EL (cell line): Measurements from ENCODE around the gene SHQ1.

Experiments used
- DNase-seq: peaks from one replicate; pipeline ENCODE4 v3.0.0-alpha.2; 2016

The SHQ1 gene

DNA sequence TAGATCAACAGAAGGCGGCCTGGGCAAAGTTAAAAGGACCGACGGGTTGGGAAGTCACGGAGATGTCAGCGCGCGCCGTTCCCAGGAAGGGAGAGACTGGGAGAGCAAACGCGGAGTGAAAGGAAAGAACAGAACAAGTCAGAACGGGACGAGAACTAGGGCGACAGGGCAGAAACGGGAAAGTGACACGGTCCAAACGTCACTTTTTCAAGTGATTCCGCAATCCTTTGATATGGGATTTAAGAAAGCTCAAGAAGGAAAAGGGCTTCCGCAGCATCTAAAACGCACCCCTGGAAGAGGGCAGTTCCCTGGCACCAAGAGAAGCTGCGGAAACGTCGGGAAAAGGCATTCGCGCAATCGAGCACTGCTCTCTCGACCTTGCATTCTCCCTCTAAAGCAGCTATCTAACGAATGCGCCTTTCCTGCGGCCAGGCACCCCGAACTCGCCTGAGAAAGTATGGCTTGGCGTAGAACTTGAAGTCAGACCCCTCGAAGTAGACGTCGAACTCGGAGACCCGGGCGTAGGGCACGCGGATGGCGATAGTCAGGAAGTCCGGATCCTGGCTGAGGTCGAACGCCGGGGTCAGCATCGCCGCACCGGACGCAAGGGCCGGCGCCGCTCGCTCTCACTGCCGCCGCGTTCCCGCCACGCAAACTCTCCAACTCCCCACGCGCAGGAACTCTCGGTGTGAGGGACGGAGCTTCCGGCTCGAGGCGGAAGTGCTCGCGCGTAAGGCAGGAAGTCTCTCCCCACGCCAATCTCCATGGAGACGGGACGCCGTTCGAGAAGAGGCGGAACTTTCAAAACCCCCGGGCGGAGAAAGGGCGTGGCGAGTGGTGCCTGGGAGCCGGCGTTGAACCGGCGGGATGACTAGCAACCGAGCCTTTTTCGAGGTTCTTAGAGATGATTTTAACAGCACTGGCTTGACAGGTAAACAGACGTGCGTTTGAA lies at the start of gene SHQ1:
Gene SHQ1 (minus strand): TSS at position 695 of the 952 bp plus-strand sequence. CDS start 105 bp downstream, at position 590.
- DNase-seq = peak; percentile 97

DNA sequence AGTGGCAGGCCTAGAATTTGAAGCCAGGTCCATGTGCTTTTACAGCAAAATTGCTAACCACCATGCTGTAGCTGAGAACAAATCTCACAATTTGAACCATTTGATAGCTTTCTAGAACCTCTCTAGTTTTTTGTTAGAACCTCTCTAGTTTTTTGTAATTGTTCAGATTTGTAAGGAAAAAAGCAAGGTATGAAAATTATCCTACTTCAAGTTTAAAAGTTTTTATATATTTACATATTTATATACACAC lies 49.4 kb upstream of the SHQ1 start:
- no peak for DNase-seq

DNA sequence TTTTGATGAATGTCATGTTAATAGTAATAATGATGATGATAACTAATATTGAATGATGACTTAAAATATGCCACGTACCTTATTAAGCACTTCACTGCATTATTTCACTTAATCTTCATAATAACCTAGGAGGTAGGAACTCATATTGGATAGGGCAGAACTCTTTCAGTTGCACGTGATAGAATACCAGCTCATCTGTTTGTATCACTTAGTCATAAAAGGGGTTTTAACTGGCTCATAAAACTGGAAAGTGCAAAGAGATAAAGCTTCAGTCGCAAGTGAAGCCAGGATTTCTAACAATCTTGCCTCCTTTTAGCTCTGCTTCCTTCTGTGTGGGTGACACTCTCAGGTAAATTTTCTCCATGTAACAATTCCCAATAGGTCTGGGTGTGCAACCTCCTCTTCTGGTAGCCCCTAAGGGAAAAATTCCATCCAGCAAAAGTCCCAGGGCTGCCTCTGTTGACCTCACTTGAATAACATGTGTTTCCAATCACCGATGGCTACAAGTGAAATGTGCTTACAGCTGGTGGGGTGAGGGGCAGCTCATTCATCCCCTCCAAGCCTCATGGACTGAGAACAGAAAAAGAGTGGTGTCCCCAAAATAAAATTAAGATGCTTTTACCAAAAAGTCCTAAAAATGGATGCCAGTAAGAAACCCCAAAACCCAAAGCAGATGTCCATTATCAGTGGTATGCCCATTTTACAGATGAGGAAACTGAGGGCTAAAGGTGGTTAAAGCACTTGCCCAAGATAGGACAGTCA lies 48.9 kb upstream of the SHQ1 start:
- peak; percentile 77 for DNase-seq

DNA sequence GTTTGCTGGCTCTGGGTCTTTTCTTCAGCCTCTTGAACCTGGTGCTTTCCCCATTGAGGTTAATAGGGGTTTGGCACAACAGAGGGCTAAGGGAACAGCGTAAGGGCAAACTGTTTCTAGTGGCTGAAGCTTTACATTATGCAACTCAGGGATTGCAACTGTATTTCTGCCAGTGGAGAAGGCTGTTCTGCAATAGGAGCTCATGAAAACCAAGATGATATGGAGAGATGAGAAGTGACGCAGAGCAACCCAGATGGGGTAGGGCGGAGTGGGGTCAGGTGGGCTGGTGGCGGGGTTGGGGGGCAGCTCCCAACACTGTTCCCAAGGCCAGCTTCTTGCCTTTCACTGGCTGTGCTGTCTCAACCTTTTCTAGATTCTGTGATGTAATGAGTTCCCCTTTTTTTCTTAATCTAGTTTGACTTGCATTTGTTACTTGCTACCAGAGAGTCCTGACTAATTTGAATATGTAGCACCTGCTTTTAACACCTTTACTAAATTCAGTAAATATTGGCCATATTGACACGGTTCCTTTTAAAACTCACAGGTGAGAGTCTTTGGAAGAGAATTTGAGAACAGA lies 46.8 kb upstream of the SHQ1 start:
- no peak for DNase-seq

DNA sequence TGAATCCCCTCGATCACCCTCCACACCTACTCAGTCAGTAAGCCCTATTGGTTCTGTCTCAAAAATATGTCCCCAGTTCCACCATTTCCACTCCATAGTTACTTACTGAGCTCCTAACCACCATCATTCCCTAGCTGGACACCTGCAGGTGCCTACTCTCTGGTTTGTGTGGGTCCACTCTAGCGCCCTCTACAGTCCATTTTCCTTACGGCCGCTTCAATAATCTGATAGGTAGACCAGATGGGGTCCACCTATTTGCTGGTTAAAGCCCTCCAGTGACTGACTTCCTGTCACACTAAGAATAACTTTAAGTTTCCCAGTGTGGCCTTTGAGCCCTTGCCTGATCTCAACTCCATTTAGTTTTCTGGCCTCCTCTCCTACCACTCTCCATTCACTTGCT lies 44.6 kb upstream of the SHQ1 start:
- no peak for DNase-seq

DNA sequence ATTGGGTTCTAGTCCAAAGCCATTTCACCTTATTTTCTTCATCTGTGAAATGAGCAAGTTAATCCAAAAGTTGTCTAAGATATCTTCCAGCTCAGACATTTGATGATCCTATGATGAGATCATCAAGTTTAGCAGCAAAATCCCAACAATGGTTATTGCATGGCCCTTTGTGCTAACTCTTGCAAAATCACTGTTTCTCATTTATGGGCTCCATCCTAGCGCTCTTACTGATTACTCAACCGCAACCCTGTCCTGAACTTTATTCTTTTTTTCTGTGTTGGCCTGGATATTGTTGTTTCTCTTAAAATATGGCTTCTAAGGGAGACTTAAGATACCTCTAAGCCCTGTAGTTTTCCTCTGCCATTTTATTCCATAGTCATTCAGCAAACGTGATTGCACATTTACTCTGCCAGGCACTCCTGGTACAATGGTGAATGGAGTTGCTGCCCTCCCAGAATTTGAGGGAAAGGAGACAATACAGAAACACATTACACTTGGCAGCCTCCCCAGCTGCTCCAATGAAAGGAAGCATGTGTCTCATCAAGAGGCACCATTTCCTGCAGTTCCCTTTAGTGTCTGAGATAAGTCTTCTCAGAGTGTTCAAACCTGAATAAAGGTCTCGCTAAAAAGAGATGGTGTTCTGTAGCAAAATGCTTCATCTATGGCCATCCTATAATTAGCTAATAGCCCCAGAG lies 44.0 kb upstream of the SHQ1 start:
- peak; percentile 87 for DNase-seq

DNA sequence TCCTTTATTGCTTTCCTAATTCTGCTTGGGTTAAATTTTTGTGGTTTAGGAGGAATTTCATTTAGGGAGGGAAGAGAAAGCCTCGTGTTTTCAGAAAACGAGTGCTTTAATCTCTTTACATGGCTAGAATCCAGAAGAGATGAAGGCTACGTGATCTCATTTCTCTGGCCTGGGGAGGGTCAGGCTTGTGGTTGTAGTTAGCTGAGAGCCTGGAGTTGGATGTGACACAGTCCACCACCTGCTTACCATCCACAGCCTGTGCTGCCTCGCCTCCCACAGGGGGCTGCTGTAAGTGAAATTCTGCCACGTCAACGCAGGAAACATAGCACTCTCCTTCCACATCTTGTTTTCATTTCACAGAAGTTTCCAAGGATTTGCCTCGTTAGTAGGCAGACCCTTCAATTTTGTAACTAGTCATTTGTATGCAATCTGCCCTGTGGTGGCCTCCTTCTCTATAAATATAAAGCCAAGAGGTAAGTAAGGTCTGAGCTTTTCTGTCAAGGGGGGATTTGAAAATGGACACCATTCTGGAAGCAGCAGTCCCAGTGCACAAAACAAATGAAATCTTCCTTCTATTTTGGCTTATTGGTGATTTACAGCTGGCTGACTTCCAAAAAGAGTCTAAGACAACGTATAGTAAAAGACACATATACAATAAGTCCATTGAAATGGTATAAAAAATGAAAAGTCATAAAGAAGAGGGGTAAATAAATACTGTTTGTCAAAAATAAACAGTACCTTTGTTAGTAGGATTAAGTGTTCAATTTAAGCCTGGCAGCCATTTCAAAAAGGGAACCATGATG lies 43.0 kb upstream of the SHQ1 start:
- peak; percentile 99 for DNase-seq

DNA sequence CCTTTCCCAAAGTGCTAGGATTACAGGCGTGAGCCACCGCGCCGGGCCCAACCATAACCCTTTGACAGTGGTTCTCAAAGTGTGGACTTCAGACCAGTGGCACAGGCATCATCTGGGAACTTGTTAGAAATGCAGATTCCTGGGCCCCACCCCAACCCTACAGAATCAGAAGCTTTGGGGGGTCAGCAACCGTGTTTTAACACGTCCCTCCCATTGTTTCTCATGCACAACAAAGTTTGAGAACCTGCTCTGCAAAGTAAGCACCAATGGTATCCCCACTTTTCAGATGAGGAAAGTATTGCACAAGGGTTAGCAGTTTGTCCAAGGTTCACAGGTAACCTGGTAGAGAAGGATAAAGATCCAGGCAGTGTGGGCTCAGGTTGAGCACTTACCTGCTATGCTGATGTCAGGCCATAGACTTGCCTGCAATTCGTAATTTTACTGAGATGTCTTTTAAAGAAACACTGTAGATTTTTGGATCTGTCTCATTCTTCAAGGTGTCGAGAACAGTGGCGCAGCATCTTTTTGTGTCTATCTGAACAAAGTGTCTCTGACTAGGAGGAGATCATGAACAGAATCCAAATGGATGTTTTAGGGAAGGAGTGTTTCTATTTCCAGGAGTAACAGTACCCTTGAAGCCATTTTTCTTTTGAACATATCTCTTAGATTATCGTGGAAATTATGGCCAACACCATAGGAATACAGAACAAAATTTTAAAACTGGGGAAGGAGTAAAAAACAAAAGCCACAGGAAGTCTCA lies 42.1 kb upstream of the SHQ1 start:
- DNase-seq = no peak

DNA sequence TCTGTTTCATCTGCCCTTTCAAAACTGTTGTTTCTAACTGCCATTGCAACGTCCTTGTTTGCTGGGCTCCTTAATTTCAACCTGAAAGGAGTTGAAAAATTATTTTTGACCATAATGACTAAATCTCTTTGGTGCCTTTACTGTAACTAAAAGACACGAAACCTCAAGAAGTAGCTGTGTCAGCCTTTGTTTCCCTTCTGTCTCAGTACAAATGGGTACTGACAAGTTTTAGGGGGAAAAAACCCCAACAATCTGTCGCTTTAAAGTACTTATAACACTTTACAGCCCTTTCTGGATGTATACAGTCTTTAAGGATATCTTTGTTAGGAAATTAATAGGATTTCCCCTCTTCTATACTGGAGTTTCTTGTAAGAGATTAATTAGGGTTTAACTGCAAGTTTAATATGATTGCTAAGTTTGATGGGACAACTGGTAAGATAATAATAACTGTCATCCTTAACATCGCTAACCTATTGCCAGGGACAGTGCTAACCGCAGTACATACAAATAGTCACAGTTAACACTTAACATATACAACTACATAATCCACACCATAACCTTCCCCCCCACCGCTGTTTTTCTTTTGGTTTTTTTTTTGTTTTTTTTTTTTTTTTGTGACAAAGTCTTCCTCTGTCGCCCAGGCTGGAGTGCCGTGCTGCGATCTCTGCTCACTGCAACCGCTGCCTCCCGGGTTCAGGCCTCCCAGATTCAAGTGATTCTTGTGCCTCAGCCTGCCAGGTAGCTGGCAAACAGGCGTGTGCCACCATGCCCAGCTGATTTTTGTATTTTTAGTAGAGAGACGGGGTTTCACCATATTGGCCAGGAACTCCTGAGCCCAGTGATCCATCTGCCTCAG lies 41.3 kb upstream of the SHQ1 start:
- no peak for DNase-seq

DNA sequence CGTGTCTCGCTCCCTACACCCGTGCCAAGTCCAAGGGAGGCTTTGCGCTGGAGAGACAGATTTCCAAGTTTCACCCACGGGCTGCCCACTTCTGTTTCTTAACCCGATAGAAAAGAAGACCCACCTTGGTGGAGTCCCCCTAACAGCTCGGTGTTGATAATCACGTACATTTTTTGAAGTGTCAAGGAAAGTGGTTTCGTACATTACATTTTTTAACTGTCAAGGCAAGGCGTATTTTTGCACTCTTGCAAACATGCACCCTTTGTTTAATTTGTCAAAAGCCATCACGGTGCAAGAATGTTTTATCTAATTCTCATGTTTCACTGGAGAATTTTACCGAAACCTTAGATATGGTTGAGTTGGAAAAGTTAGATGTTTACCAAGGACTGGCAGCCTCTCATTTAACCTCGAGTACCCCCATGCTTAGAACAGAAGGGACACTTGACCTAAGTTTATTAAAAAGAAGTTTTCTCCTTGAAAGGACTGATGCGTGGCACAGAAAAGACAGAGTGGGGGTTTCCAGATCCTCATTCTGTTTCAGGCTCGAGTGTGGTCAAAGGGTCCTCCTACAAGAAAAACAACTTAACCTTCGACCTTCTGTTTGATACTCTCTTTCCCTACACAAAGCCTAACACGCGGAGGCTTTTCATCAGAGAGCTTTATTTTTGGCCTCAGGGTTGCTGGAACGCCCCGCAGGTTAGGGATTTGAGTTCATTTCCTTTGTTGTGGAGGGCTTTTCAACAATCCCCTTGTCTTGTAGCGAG lies 40.5 kb upstream of the SHQ1 start:
- DNase-seq = no peak

DNA sequence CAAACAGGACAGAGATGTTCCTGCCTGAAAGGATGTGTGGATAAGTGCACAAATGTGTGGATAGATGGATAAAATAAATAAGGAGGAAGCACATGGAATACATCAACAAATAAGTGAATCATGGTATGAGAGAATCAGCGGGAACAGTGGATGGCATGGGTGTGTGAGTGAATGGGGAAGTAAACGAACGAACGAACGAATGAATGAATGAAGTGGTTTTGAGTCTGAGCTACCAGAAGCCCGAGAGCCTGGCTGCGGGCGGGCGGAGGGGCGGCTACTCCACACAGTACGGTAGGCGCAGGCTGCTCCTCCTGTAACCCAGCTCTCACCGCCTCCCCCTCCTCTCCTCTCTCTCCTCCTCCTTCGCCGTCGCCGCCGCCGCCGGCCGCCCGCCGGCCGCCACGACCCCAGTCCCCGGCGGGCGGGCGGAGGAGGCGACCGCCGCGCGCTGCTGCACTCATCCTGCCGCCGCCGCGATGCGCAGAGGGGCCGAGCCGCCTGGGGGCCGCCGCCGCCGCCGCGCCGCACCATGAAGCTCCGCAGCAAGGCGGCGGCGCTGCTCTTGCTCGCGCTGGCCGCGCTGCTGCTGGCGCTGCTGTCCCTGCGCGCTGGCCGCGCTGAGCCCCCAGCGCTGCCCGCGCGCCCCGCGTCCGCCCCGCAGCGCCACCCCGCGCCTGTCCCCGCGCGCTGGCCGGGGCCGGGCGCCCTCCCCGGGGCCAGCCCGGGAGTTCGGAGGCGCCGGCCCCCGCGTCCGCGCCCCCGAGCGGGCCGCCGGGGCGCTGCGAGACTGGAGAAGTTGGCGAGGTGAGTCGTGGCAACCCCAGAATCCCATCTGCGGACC lies 39.7 kb upstream of the SHQ1 start, which contains the start of gene GXYLT2:
Gene GXYLT2 (plus strand): TSS at position 342 of the 841 bp plus-strand sequence. CDS start 188 bp downstream, at position 530.
- DNase-seq = peak; percentile 73

DNA sequence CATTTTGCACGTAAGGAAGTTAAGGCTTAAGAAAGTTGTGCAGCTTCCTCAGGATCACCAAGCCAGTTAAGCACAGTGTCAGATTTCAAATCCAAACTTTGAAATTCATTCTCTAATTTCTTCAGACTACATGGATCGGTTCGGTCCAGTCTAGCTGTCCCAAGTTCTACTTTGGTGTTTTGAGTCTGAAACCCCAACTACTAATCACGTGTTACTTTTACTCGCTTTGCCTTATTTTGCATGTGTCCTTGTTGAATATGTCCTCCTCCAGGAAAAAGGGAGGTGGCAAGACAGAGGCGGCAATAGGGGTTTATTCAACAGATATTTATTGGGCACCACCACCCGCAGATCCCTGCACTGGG lies 39.1 kb upstream of the SHQ1 start:
- no peak for DNase-seq

DNA sequence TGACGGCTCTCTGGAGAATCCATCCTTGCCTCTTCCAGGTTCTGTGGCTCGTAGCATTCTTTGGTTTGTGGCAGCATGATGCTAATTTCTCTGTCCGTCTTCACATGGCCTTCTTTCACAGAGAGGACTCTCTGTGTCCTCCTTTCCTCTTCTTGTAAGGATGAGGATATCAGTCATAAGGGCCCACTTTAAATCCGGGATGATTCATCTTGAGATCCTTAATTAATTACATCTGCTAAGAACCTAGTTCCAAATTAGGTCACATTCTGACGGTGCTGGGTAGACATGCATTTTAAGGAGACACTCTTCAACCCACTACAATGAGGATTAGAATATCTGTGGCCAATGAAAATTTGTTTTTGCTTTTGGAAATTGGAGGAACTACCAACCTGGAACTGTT lies 23.9 kb upstream of the SHQ1 start:
- DNase-seq = peak; percentile 74

DNA sequence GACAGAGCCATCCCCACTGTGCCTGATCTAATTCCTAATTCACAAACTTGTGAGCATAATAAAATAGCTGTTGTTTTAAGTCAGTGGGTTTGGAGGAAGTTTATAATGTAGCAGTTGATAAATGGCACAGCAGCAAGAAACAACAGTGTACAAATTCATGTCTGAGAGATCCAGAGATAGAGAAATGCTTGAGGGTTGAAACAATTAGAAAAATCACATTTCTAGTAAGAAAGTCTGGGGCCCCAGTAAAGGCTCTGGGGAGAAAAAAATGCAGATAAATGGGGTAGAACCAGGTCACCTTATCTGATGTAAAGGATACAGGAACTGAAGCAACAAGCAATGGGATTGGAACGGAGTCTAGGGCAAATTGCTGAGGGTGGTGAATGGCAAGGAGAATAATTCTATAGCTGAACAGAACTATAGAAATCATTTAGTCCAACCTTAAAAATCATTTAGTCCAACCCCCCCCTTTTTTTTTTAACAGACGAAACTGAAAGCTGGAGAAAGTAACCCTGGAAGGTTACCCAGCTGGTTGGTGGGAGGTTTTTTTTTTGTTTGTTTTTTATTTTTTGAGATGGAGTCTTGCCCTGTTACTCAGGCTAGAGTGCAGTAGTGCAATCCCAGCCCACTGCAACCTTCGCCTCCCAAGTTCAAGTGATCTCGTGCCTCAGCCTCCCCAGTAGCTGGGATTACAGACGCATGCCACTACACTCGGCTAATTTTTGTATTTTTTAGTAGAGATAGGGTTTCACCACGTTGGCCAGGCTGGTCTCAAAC lies 14.3 kb upstream of the SHQ1 start:
- no peak for DNase-seq

DNA sequence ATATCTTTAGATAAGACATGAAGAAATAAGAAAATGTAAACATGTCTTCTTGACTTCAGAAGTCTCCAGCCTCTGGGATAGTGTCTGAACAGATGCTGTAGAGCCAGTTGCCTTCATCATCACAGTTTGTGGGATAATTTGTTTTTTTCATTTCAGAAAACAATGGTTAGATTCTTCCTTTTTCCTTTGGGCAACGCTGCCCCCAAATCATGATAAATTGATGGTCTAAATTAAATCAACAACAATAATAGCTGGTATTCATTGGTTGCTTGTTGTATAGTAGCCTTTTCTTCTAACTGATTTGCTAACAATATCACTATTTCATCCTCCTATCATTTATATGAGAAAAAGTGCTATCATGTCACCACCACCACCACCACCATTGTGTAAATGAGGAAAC lies 12.6 kb upstream of the SHQ1 start:
- no peak for DNase-seq

DNA sequence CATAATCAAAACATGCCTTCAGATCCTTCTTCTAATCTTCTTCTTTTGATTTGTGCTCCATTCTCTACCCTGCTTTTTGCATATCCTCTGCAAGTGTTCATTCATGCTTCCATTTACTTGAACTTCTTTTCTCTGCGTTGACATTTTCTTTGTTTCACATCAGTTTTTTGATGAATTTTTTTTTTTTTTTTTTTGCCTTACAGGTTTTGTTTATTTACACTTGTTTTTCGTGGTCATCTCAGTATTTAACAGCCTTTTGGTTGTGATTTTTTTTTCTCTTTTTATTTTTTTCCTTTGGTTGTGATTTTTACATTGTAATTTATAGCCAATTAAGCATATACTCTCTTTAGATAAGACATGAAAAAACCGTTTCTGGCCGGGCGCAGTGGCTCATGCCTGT lies 11.8 kb upstream of the SHQ1 start:
- DNase-seq = no peak

DNA sequence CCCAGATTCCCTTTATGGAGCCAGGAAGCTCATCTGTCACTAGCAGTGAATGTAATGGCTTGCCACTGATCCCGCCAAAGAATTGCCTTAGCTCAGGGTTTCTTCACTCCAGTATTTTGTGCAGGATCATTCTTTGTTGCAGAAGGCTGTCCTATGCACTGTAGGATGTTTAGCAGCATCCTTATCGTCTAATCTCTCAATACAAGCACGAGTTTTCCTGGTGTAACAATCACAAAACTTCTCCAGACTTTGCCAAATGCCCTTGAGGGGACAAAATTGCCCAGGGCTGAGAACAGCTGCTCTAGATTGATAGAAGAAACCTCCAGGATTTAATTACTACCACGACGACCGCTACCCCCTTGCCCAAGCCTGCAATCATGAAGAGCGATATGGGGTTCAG lies 6.8 kb upstream of the SHQ1 start:
- no peak for DNase-seq

DNA sequence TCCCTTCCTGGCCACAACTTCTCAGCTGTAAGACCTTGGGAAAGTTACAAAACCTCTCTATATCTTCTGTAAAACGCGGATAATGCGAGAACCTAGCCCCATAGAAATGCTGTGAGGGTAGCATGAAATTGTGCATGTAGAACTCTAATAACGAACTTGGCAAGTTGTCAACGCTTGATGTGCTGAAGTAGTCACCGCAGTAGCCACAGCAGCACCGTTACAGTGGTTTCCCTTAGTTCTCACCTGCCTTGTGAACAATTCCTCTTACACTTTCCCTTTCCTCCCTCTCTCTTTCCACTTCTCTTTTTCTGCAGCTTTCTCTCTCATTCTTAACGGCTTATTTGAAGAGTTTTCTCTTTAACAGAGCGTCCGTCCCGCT lies 447 bp upstream of the SHQ1 start:
- DNase-seq = no peak
